MM.1S (cell line): Measurements from ENCODE around the gene FBLN1.

Experiments used
- DNase-seq: peaks from one replicate; pipeline ENCODE4 v3.0.0-alpha.2; 2015
- H2AFZ ChIP-seq: fragments of 300-600 bp; sonication (generic); 2 replicates; pipeline ENCODE4 v1.6.0; 2016; ENCODE audit warnings: antibody characterized with exemption, low read length
- H3F3A ChIP-seq: fragments of 300-600 bp; sonication (generic); 2 replicates; pipeline ENCODE4 v1.6.1; 2016; ENCODE audit warnings: mild to moderate bottlenecking, antibody characterized with exemption, low read length, moderate library complexity, mixed read lengths; ENCODE audit not compliant: insufficient read depth
- H3K27ac ChIP-seq: fragments of 300-600 bp; sonication (generic); 2 replicates; pipeline ENCODE4 v1.5.1; 2016; ENCODE audit warnings: mild to moderate bottlenecking, low read length
- H3K27me3 ChIP-seq: fragments of 300-600 bp; sonication (generic); replicated peaks from 2 replicates; pipeline ENCODE4 v1.6.0; 2016; ENCODE audit warnings: low read length; ENCODE audit not compliant: insufficient read depth
- H3K36me3 ChIP-seq: fragments of 300-600 bp; sonication (generic); replicated peaks from 2 replicates; pipeline ENCODE4 v1.6.1; 2016; ENCODE audit warnings: mild to moderate bottlenecking, low read length, mixed read lengths; ENCODE audit not compliant: insufficient read depth
- H3K4me1 ChIP-seq: fragments of 300-600 bp; sonication (generic); 2 replicates; pipeline ENCODE4 v1.6.1; 2016; ENCODE audit warnings: low read length, mixed read lengths
- H3K4me2 ChIP-seq: fragments of 300-600 bp; sonication (generic); 2 replicates; pipeline ENCODE4 v1.6.0; 2016; ENCODE audit warnings: low read depth, low read length
- H3K4me3 ChIP-seq: fragments of 300-600 bp; sonication (generic); 2 replicates; pipeline ENCODE4 v1.5.1; 2016; ENCODE audit warnings: low read length, mixed read lengths
- H3K79me2 ChIP-seq: fragments of 300-600 bp; sonication (generic); 2 replicates; pipeline ENCODE4 v1.6.1; 2016; ENCODE audit warnings: mixed run types, low read length, mixed read lengths
- H3K9ac ChIP-seq: fragments of 300-600 bp; sonication (generic); 2 replicates; pipeline ENCODE4 v1.6.1; 2016; ENCODE audit warnings: low read length, mixed read lengths
- H3K9me2 ChIP-seq: fragments of 300-600 bp; sonication (generic); replicated peaks from 2 replicates; pipeline ENCODE4 v1.6.1; 2016; ENCODE audit warnings: mild to moderate bottlenecking, low read length, mixed read lengths; ENCODE audit not compliant: insufficient read depth
- H3K9me3 ChIP-seq: fragments of 300-600 bp; sonication (generic); replicated peaks from 2 replicates; pipeline ENCODE4 v1.6.1; 2016; ENCODE audit warnings: mild to moderate bottlenecking, low read length, mixed read lengths; ENCODE audit not compliant: insufficient read depth
- H4K20me1 ChIP-seq: fragments of 300-600 bp; sonication (generic); 2 replicates; pipeline ENCODE4 v1.6.1; 2016; ENCODE audit warnings: mild to moderate bottlenecking, low read length, moderate library complexity, mixed read lengths; ENCODE audit not compliant: insufficient read depth
- EZH2 ChIP-seq: fragments of 300-600 bp; sonication (generic); optimal IDR thresholded peaks from 2 replicates; pipeline ENCODE3; 2017; ENCODE audit warnings: low read depth, mild to moderate bottlenecking, antibody characterized with exemption, low read length, mixed read lengths
- EZH2phosphoT487 ChIP-seq: fragments of 300-600 bp; sonication (generic); IDR thresholded peaks from 2 replicates; pipeline ENCODE4 v1.6.1; 2018; ENCODE audit warnings: antibody characterized with exemption, low read length
- TF ChIP-seq, protein P1 (sequence below): fragments of 300-600 bp; sonication (generic); IDR thresholded peaks from 2 replicates; pipeline ENCODE4 v1.5.1; 2016; ENCODE audit warnings: antibody characterized with exemption, low read length, mixed read lengths

Gene FBLN1

DNA sequence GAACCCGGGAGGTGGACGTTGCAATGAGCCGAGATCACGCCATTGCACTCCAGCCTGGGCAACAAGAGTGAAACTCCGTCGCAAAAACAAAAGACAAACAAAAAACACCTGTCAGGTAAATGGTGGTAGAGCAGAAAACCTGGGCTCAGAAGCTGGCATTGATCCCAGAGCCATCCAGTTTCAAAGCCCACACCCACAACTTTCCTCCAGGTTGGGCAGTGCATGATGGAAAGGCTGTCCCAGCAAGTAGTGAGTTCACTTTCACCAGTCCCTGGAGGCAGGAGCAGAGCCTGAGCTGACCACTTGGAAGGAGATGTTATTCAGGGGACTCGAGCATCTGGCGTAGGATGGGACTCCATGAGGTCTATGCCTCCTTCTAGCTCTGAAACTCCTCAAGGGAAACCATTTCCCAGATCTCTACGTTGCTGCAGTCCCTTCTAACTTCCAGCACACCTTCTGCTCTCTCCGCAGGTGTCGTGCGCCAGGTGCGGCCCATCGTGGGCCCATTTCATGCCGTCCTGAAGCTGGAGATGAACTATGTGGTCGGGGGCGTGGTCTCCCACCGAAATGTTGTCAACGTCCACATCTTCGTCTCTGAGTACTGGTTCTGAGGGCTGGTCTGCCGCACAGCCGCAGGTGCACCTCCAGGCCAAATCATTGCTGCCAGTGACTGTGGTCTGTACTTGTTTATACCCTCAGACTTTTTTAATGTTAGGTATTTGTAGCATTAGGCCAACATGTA, 97.3 kb downstream of the FBLN1 start:
- TF ChIP-seq, protein P1, sequence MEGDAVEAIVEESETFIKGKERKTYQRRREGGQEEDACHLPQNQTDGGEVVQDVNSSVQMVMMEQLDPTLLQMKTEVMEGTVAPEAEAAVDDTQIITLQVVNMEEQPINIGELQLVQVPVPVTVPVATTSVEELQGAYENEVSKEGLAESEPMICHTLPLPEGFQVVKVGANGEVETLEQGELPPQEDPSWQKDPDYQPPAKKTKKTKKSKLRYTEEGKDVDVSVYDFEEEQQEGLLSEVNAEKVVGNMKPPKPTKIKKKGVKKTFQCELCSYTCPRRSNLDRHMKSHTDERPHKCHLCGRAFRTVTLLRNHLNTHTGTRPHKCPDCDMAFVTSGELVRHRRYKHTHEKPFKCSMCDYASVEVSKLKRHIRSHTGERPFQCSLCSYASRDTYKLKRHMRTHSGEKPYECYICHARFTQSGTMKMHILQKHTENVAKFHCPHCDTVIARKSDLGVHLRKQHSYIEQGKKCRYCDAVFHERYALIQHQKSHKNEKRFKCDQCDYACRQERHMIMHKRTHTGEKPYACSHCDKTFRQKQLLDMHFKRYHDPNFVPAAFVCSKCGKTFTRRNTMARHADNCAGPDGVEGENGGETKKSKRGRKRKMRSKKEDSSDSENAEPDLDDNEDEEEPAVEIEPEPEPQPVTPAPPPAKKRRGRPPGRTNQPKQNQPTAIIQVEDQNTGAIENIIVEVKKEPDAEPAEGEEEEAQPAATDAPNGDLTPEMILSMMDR, result no peak
- TF ChIP-seq EZH2 (no peak), EZH2phosphoT487 (no peak)
- Histone ChIP-seq H3F3A (no peaks in the 10 kb centered on the region), H3K9ac (no peak overlapping the region), H2AFZ (no peak overlapping the region), H3K27me3 (peaks cover 59% of the 10 kb centered on the region), H3K9me2 (no peaks in the 10 kb centered on the region), H3K4me3 (no peak overlapping the region), H3K27ac (no peak overlapping the region), H3K4me1 (no peaks in the 10 kb centered on the region), H3K4me2 (no peak overlapping the region), H3K36me3 (no peaks in the 10 kb centered on the region), H3K79me2 (no peaks in the 10 kb centered on the region), H3K9me3 (no peaks in the 10 kb centered on the region), H4K20me1 (no peaks in the 10 kb centered on the region)
- DNase-seq, result no peak

DNA sequence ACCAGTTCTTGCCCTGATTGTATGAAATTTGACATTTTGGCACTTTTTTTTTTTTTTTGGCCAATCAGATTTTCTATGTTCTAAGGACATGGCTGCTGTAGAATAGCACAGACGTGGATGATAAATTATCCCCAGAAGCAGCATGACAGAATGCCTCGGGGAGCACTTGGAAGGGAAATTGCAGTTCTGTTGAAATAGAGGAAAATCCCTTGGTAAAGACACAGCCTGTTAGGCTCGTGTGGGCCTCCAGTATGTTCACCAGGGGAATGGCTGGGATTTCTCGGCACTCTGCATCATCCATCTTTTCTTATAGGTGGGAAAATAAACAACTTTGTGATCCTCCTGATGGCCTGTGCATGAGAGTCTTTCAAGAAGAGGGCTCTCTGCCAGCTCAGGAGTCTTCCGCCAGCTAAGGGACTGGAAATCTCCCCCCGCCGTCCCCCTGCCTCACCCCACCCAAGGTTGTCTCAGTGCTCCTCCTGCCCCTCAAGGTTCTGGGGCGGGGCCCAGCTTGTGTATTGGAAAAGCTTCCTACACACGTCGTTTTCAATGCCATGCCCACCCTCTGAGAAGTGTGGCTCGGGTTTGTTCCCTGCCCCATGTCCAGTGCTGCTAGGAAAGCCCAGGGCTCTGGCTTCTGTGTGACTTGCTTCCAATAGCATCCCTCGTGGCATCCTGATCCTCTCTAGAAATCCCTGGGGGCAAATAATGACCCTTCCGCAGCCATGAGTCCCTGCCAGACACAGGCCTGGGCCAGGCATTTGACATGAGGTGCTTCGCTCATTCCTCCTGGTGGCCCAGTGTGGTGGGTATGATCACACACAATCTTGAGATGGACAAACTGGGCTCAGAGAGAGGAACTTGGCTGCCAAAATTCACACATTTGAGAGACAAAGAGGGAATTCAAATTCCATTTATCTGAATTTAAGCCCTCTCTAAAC, 98.4 kb downstream of the FBLN1 start:
- H3K4me3 ChIP-seq, result no peak overlapping the region
- H3K4me2 ChIP-seq, result no peak overlapping the region
- H3K4me1 ChIP-seq, result no peaks in the 10 kb centered on the region
- H3K36me3 ChIP-seq, result no peaks in the 10 kb centered on the region
- H4K20me1 ChIP-seq, result no peaks in the 10 kb centered on the region
- H3K27me3 ChIP-seq, result peaks cover 68% of the 10 kb centered on the region
- TF ChIP-seq, protein P1, result no peak
- TF ChIP-seq EZH2 (no peak), EZH2phosphoT487 (no peak)
- H2AFZ ChIP-seq, result no peak overlapping the region
- no peaks in the 10 kb centered on the region for H3K9me2 ChIP-seq
- no peaks in the 10 kb centered on the region for H3K79me2 ChIP-seq
- no peaks in the 10 kb centered on the region for H3F3A ChIP-seq
- no peak for DNase-seq
- no peaks in the 10 kb centered on the region for H3K9me3 ChIP-seq
- no peak overlapping the region for H3K27ac ChIP-seq
- no peak overlapping the region for H3K9ac ChIP-seq

DNA sequence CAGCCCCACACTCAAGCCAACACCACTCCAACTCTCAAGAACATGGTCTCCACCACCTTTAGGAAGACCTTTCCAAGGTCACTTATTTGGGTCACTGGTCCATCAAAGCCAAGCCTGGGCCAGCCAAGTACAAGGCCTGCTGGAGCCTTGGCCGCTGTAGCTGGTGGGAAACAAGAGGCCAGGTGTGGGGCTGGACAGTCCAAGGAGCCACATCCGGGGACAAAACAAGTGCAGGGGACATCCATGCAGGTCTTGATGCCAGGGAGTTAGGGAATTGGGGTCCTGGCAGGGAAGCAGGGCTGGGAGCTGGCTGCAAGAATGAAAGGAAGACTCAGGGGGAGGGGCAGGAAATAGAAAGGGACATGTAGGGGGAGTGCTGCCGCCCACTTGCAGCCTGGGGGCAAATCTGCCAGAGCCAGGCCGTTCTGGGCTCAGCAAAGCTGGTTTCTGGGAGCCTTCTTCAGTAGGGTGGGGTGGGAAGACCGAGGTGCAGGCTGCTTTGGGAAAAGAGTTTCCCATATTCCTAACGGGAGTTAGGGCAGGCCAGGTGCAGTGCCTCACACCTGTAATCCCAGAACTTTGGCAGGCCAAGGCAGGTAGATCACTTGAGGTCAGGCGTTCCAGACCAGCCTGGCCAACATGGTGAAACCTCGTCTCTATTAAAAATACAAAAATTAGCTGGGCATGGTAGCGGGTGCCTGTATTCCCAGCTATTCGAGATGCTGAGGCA, 99.5 kb downstream of the FBLN1 start:
- Histone ChIP-seq H3K4me3 (no peak overlapping the region), H3K36me3 (no peaks in the 10 kb centered on the region), H3K4me2 (no peak overlapping the region; the same call in 1 of the 2 replicates), H3K9me3 (no peaks in the 10 kb centered on the region), H2AFZ (peak overlapping the region; percentile 35; the same call in 1 of the 2 replicates), H3K27ac (no peak overlapping the region), H3K27me3 (peaks cover 77% of the 10 kb centered on the region), H3F3A (no peaks in the 10 kb centered on the region), H4K20me1 (no peaks in the 10 kb centered on the region), H3K9ac (no peak overlapping the region), H3K4me1 (no peaks in the 10 kb centered on the region), H3K9me2 (no peaks in the 10 kb centered on the region), H3K79me2 (no peaks in the 10 kb centered on the region)
- no peak for TF ChIP-seq EZH2
- TF ChIP-seq, protein P1, result no peak
- no peak for TF ChIP-seq EZH2phosphoT487
- DNase-seq, result no peak
